Measurements from ENCODE around the gene VASP. TPM values are rescaled to one million over a fixed set of nuclear protein-coding genes. Genes with fewer than 3 reads are reported as not detected.

Gene VASP
- total RNA-seq = 100 to 1,000 TPM in 1 of 4 donors, 10 to 100 TPM in 3; 47.0 to 132 (median 68.7) TPM

GRCh38 chr19:45506989-45507871 lies at the start of gene VASP:
Gene VASP (plus strand): TSS chr19:45507479. CDS start chr19:45507772, 293 bp downstream.
- peak; percentile 82 for DNase-seq (ENCODE audit: low spot score)
- TF ChIP-seq CTCF (IDR thresholded peaks at IDR 0.05) = no peak

GRCh38 chr19:45457776-45458175 lies 49.5 kb upstream of the VASP start:
- no peak for TF ChIP-seq CTCF (IDR thresholded peaks at IDR 0.05)
- no peak for ATAC-seq (ENCODE audit: low FRiP score)
- no peak for DNase-seq (ENCODE audit: low spot score)

More at GRCh38 chr19:45506989-45507871, at the start of gene VASP:
- peak; percentile 58 for ATAC-seq (ENCODE audit: low FRiP score)

GRCh38 chr19:45460807-45461347 lies 46.4 kb upstream of the VASP start:
- no peak for TF ChIP-seq CTCF (IDR thresholded peaks at IDR 0.05)
- ATAC-seq (ENCODE audit: low FRiP score) (no peak), DNase-seq (ENCODE audit: low spot score) (no peak)

- TF ChIP-seq CTCF (IDR thresholded peaks at IDR 0.05) = no peak
- no peak for ATAC-seq (ENCODE audit: low FRiP score)
- DNase-seq (ENCODE audit: low spot score) = no peak
These were observed 45.1 kb upstream of the VASP start for GRCh38 chr19:45462174-45462573.

- no peak for ATAC-seq (ENCODE audit: low FRiP score)
- TF ChIP-seq CTCF (IDR thresholded peaks at IDR 0.05) = no peak
- DNase-seq (ENCODE audit: low spot score) = no peak
These were observed 44.0 kb upstream of the VASP start for GRCh38 chr19:45463241-45463640.

GRCh38 chr19:45464274-45464673 lies 43.0 kb upstream of the VASP start:
- TF ChIP-seq CTCF (IDR thresholded peaks at IDR 0.05) = no peak
- ATAC-seq (ENCODE audit: low FRiP score) (no peak), DNase-seq (ENCODE audit: low spot score) (no peak)

All from omental fat pad (tissue), 4 donors.